MCF 10A (cell line): ENCODE measurements around the gene AGAP1. TPM values are rescaled to one million over a fixed set of nuclear protein-coding genes. Genes with fewer than 3 reads are reported as not detected.

Source experiments
- BruUV-seq: library from RNA; stranded (reverse); fragments of 400-500 nt; replicated peaks from 2 replicates; lab custom pipeline; 2021; lab: Mats Ljungman, UMichigan
- CTCF ChIA-PET: fragments of 300-600 bp; sonication (Branson Sonifier 250); formaldehyde crosslinking; extraction: SDS; loops from one replicate; lab custom pipeline; 2021; ENCODE audit warnings: antibody characterized with exemption, inconsistent platforms; lab: Yijun Ruan, JAX
- POLR2A ChIA-PET: fragments of 300-600, 350-650 bp; sonication (Branson Sonifier 250); formaldehyde crosslinking; extraction: SDS; loops from one replicate; lab custom pipeline; 2020; ENCODE audit warnings: antibody characterized with exemption, inconsistent platforms; lab: Yijun Ruan, JAX
- DNase-seq: peaks from one replicate; pipeline ENCODE4 v3.0.0-alpha.2; 2018; ENCODE audit not compliant: unreplicated experiment
- H3K27ac Mint-ChIP-seq: one replicate; pipeline ENCODE4 v1.8.0; 2022; ENCODE audit warnings: mild to moderate bottlenecking, low read depth, mixed read lengths; ENCODE audit not compliant: unreplicated experiment
- H3K27me3 Mint-ChIP-seq: one replicate; pipeline ENCODE4 v1.8.0; 2022; ENCODE audit warnings: mixed read lengths; ENCODE audit not compliant: insufficient read depth, unreplicated experiment
- H3K36me3 Mint-ChIP-seq: one replicate; pipeline ENCODE4 v1.8.0; 2022; ENCODE audit warnings: mild to moderate bottlenecking, moderate library complexity, mixed read lengths; ENCODE audit not compliant: insufficient read depth, unreplicated experiment
- H3K4me1 Mint-ChIP-seq: one replicate; pipeline ENCODE4 v1.8.0; 2022; ENCODE audit warnings: mixed read lengths; ENCODE audit not compliant: insufficient read depth, unreplicated experiment
- H3K4me3 Mint-ChIP-seq: one replicate; pipeline ENCODE4 v1.8.0; 2022; ENCODE audit warnings: mild to moderate bottlenecking, moderate library complexity, mixed read lengths; ENCODE audit not compliant: unreplicated experiment
- H3K9me3 Mint-ChIP-seq: one replicate; pipeline ENCODE4 v1.8.0; 2022; ENCODE audit warnings: mixed read lengths; ENCODE audit not compliant: unreplicated experiment
- intact Hi-C: fragments of 100-400 bp; cut with micrococcal nuclease; formaldehyde crosslinking; loops from 2 replicates; pipeline ENCODE4 v1.14.1; 2022
- total RNA-seq: library from RNA; stranded (reverse); gene quantifications from 2 replicates; pipeline ENCODE4 v1.2.3, GENCODE V29; 2022
- TF ChIP-seq, protein P1 (sequence below): fragments of 200-600 bp; IDR thresholded peaks from one replicate; pipeline ENCODE4 v1.8.0; 2022; ENCODE audit warnings: antibody characterized with exemption, mild to moderate bottlenecking; ENCODE audit not compliant: unreplicated experiment

Gene AGAP1
- total RNA-seq, 1 experiment from 2014 or later: 41.3 TPM

DNA sequence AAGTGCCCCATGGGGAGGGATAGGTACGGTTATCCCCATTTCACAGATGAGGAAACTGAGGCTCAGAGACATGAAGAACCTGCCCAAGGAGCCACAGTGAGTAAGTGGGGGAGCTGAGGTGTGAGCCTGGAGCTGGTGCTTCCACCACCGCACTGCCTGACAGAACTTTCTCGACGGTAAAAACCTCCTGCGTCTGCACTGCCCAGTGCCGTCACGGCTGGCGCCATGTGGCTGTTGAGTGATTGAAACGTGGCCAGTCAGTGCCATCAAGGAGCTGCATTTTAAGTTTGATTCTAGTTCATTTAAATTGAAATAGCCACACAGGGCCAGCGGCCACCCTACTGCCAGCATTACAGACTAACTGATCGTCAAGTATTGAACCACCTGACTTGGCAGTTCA lies 217.1 kb downstream of the AGAP1 start:
- TF ChIP-seq, protein P1, sequence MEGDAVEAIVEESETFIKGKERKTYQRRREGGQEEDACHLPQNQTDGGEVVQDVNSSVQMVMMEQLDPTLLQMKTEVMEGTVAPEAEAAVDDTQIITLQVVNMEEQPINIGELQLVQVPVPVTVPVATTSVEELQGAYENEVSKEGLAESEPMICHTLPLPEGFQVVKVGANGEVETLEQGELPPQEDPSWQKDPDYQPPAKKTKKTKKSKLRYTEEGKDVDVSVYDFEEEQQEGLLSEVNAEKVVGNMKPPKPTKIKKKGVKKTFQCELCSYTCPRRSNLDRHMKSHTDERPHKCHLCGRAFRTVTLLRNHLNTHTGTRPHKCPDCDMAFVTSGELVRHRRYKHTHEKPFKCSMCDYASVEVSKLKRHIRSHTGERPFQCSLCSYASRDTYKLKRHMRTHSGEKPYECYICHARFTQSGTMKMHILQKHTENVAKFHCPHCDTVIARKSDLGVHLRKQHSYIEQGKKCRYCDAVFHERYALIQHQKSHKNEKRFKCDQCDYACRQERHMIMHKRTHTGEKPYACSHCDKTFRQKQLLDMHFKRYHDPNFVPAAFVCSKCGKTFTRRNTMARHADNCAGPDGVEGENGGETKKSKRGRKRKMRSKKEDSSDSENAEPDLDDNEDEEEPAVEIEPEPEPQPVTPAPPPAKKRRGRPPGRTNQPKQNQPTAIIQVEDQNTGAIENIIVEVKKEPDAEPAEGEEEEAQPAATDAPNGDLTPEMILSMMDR: no peak
- Mint-ChIP-seq H3K4me1 (peaks cover 29% of the 10 kb centered on the region), H3K27ac (peak overlapping the region; percentile 88), H3K9me3 (no peaks in the 10 kb centered on the region), H3K27me3 (no peaks in the 10 kb centered on the region), H3K4me3 (no peak overlapping the region), H3K36me3 (peaks cover 8% of the 10 kb centered on the region)
- ChIA-PET CTCF (interaction anchor here (0.5 kb wide), 1 partner anchor 1861 kb away, joined by 3 read pairs; no protein-coding TSS in a partner anchor), POLR2A (no interaction called here)
- intact Hi-C loops: no loop called here
- DNase-seq: no peak
- BruUV-seq: no TSS peak

DNA sequence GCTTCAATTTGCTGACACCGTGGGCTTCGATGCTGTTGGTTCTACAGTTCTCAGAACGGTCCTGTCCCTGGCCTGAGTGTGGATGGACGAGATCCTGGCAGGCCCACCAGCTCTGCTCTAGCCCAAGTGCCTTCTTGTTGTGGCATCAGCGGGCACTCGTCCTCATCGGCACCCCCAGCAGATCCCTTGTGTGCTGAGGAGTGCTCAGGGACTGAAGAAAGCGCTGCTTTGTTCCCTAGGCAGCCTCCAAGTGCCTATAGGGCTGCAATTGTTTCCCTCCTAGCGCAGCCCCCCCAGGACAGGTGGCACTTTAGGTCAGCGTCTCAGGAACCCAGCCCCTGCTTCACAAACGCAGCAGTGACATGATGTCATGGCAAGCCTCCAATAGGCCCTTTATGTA lies 217.7 kb downstream of the AGAP1 start:
- Mint-ChIP-seq H3K9me3 (no peaks in the 10 kb centered on the region), H3K4me3 (no peak overlapping the region), H3K4me1 (peaks cover 29% of the 10 kb centered on the region), H3K27ac (no peak overlapping the region), H3K36me3 (peaks cover 8% of the 10 kb centered on the region), H3K27me3 (no peaks in the 10 kb centered on the region)
- no peak for DNase-seq
- intact Hi-C loops: no loop called here
- ChIA-PET CTCF (no interaction called here), POLR2A (no interaction called here)
- TF ChIP-seq, protein P1: no peak
- no TSS peak for BruUV-seq

DNA sequence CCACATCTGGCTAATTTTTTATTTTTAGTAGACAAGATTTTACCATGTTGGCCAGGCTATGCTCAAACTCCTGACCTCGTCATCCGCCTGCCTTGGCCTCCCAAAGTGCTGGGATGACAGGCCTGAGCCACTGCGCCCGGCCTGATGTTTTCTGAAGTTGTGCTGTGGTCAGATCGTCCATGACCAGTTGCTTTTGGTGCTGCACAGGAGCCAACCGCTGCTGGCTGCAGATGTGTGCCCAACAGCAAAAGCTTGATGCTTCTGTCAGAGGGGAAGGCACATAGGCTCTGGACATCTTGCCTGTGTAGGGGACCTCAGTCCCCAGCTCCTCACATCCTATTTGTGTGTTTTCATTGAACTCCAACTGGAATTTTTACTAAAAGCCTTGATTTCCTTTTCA lies 218.3 kb downstream of the AGAP1 start:
- H3K27me3 Mint-ChIP-seq: no peaks in the 10 kb centered on the region
- ChIA-PET CTCF (interaction anchor here (1.6 kb wide), 1 partner anchor 34 kb away, joined by 3 read pairs; no protein-coding TSS in a partner anchor), POLR2A (no interaction called here)
- H3K4me3 Mint-ChIP-seq: no peak overlapping the region
- no peak for DNase-seq
- TF ChIP-seq, protein P1: no peak
- no peak overlapping the region for H3K27ac Mint-ChIP-seq
- H3K9me3 Mint-ChIP-seq: no peaks in the 10 kb centered on the region
- peaks cover 9% of the 10 kb centered on the region for H3K36me3 Mint-ChIP-seq
- intact Hi-C loops: no loop called here
- BruUV-seq: no TSS peak
- peaks cover 33% of the 10 kb centered on the region for H3K4me1 Mint-ChIP-seq

DNA sequence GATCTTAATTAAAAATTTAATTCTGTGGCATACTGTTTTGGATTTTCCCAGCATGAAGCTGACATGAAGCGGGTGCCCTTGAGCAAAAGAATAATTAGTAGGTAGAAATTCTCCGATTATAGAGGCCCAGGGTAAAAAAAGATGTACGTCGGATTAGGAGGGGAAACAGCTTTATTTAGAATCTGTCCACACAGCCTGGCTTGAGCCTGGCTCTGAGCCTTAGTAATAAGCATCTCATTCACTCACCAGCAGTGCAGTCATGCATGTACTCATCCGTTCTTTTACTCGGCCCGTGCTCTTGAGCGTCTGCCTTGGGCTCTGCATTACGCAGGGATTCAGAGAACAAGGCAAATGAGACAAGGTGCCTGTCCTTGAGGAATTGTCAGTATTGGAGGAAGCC lies 219.3 kb downstream of the AGAP1 start:
- no peak overlapping the region for H3K27ac Mint-ChIP-seq
- H3K36me3 Mint-ChIP-seq: peaks cover 18% of the 10 kb centered on the region
- H3K4me3 Mint-ChIP-seq: no peak overlapping the region
- H3K27me3 Mint-ChIP-seq: no peaks in the 10 kb centered on the region
- no peaks in the 10 kb centered on the region for H3K9me3 Mint-ChIP-seq
- DNase-seq: no peak
- ChIA-PET POLR2A (interaction anchor here (0.6 kb wide), 1 partner anchor 590 kb away, joined by 3 read pairs; no protein-coding TSS in a partner anchor), CTCF (interaction anchor here (1.6 kb wide), 1 partner anchor 33 kb away, joined by 3 read pairs; no protein-coding TSS in a partner anchor)
- intact Hi-C loops: no loop called here
- peaks cover 32% of the 10 kb centered on the region for H3K4me1 Mint-ChIP-seq
- BruUV-seq: TSS peak; percentile 2
- TF ChIP-seq, protein P1: no peak
